Activated CD4-positive, alpha-beta T cell treated with anti-CD3 and anti-CD28 coated beads, Interleukin-2, Interleukin-4, amounts not matched to agents 100 ng/mL and 50 ng/mL, durations not matched to agents 16 hours and 8 hours (primary cell): Measurements from ENCODE around the gene AQP10.
"Not testable (repeated sequence)": the region's sequence is repeated elsewhere in the genome, so short reads cannot be mapped to it uniquely, and the experiment has no call there.

Source experiments
- DNase-seq: peaks from one replicate; pipeline ENCODE4 v3.0.0-alpha.2; 2020; ENCODE audit warnings: low spot score

The AQP10 gene

DNA sequence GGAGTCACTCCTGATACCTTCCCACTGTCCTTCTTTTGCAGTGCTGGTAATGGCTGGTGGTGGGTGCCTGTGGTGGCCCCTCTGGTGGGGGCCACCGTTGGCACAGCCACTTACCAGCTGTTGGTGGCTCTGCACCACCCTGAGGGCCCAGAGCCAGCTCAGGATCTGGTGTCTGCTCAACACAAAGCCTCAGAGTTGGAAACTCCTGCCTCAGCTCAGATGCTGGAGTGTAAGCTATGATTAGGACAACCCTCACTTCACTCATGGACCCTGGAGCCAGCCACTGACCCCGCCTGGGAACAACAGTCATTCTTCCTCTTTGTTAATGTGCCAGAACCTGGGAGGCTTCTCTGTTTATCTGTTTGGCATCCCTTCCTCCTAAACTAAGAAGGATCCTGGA is 3.3 kb downstream of the AQP10 start:
- no peak for DNase-seq

DNA sequence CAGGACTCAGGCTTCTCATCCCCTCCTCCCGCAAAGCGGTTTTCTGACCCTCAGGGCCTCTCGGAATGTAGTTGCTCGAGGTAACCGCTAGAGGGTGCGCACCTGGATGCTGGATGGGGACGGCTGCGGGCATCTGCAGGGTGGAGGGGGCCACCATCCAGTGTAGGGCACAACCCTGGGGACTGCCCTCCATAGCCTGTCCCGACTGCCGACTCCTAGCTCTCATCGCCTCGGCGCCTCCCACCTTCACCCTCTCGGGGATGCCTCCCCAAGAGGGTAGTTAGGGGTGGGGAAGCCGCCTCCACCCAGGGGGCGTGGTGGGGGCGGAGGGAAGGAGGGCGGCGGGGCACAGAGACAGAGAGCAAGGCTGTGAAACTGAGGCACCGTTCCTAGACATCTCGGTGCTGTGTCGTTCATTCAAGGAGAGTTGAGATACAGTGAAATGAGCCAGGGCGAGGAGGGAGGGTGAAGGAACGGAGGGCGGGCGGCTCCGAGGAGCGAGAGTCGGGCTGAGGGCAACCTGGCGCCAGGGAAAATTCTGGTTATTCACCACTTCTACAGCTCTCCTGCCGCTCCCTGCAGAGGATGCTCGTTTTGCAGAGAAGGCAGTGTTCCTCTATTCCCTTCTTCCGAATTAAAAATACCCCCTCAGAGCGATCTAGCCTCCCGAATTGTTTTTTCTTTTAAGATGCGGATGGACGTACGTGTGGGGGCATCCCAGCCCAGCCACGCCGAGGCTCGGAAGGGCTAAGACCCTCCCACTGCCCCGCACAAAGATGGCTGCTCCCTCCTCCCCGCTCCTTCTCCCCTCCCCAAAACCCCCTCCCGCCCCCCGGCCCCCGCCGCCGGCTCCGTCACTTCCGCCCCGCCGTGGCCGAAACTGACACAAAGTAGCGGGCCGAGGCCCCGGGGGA is 4.0 kb downstream of the AQP10 start, which contains the start of gene ATP8B2:
TSS of gene ATP8B2 (plus strand) at position 857 of the 914 bp plus-strand sequence. CDS start 2,617 bp downstream, outside the sequence.
- DNase-seq, result peak; percentile 90

DNA sequence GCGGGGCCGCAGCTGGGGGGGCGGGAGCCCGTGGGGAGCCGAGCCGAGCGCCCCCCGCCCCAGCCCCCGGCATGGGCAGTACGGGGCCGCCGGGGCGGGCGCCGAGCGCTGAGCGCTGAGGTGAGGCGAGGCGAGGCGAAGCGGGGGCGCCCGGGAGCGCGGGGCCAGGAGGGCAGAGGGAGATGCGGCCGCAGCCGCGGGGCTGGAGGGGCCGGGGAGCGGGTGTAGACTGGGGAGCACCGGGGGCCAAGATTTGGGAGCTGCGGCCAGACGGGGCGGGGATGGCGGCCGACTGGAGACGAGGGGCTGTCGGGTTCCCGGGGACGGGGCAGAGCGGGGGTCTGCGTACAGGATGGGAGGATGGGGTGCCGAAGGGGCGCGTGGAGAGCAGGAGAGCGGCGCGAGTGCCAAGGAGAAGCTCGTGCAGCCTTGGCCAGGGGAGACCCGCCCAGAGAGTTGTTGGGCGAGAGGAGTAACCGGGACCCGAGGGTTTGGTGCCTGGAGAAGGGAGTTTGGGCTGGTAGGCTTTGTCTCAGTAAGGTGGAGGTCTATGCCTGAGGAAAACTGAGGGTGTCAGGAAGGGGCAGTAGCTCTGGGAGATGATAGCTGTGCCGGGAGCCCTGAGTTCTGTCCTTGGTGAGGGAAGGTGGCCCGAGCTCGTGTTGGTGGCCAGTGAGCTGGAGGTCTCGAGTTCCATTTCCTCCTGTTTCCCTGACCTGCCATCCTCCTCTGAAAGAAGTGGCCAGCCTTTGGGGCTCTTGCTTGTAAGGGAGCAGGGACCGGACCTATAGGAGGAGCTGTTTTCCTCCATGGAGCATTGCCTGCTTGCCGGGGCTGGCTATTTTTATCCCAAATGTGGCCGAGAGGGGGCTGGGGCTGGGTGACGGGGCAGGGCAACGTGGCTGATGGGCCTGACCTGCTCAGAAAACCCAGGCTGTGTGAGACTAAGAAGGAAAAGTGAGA is 5.0 kb downstream of the AQP10 start:
- peak; percentile 49 for DNase-seq

DNA sequence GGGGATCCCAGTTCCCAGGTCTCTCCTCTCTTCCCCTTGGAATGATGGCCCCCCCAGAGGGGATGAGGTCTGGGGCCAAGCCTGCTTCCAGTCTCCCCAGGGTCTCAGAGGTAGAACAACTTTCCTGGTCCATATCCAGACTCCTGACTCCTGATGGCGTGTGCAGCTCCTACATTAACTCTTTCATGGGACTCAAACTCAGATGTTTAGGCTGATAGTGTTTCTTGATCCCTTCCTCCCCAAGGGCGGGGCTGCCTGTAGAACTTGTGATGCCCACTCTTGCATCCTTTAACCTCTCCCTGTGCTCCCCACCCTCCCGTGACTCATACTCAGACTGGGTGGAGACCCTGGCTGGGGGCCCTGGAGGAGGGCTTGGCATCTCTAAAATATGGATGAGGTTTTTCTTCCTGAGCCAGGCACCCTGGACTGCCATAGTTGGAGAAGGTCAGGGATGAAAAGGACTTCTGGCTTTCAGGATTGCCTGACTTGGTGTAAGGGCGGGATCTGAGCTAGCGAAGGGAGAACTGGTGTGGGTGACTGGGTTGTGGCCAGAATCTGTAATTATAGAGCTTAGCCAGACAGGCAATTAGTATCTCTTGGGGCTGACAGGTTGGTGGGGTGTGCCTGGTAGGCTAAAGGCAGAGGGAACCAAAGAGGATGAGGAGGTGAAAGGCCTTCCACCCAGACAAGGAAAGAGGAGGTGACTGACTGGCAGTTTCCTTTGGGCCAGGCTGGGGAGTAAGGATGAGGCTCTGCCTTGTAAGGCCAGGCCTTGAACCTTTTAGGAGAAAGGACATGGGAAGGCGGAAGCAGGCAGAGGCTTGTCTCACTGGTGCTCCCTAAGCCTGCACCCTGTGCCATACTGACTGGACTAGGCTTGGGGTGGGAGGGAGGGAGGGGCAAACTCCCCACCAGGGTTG is 5.9 kb downstream of the AQP10 start:
- DNase-seq, result peak; percentile 27

DNA sequence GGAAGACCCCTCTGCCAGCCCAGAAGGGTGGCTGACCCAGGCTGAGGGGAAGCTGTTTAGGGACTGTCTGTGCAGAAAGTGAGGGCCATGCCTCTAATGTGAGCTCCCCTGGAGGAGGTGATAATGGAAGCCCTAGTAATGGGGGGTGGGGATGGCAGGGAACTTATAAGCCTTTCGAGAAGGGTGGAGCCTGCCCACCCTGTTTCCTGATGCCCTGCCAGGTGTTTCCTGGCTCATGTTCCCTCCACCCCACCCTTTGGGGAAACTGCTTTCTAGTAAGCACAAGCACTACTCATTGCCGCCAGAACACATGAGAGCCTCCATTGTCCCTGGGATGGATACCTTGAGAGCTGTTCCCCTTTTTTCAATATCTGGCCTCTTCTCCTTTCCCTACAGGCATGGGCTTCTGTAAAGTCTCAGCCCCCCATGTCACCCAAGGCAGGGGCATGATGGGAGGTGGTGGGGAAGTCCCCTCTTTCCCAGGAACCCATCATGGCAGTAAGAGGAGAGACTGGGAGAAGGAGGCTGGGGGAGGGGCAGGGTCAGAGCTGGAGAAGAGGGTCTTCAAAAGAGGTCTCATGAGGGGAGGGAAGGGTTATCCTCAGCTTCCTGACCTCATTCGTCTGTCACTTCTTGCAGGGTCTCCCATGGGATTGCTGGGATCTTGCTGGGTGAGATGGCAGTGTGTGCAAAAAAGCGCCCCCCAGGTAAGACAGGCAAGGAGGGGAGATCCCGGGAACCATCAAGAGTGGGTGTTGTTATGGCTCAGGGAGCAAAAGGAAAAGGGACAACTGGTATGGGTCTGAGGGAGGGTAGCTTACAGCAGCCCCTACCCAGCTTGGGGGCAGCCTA is 6.8 kb downstream of the AQP10 start:
- DNase-seq, result no peak

DNA sequence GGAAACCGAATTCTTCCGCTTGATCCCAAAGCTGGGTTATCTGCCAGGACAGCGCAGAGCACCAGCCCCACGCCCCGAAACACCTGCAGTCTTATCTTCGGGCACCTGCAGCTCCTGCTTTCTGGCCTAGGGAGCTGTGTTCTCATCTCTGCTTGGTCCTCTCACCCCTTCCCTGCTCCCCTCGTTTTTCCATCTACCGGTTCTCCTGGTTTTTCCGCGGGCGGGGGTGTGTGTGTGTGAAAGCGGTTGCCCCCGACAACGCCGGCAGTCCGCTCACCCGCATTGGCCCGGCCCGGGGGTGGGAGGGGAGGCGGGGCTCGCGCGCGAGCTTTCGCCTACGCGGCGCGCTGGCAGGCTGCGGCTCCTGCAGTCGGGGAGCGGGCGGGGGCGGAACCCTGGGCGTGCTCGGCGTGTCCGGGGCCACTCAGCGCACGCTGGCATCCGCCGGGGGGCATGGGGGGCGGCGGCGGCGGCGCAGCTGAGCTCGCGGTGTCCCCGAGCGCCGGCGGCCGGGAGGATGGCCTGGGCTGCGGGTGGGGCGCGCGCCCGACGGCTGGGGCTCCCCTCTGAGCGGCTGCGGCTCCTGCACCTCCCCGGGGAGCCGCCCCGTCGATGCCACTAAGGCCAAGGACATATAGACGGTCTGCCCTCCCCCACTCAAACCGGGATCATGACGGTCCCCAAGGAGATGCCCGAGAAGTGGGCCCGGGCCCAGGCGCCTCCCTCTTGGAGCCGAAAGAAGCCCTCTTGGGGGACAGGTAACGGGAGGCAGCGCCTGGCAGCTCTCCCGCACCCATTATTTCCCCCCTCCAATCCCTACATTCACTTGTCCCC is 7.6 kb downstream of the AQP10 start:
- DNase-seq, result peak; percentile 85

DNA sequence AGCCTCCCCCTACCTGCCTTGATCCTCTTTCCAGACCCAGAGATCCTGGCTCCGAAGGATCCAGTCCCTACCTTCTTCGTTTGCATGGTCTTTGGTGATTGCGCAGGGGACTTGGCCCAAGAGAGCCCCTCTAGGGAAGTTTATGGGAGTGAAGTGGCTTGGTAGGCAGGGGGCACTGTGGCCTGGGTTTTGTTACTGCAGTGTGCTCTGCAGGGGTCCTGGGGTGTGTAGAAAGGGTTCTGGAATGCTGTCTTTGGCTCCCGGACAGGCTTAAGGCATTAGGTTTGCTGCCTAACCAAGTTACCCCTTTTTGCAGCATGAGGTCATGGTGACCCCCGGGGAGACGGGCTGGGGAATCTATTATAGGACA is 8.2 kb downstream of the AQP10 start:
- DNase-seq, result no peak

DNA sequence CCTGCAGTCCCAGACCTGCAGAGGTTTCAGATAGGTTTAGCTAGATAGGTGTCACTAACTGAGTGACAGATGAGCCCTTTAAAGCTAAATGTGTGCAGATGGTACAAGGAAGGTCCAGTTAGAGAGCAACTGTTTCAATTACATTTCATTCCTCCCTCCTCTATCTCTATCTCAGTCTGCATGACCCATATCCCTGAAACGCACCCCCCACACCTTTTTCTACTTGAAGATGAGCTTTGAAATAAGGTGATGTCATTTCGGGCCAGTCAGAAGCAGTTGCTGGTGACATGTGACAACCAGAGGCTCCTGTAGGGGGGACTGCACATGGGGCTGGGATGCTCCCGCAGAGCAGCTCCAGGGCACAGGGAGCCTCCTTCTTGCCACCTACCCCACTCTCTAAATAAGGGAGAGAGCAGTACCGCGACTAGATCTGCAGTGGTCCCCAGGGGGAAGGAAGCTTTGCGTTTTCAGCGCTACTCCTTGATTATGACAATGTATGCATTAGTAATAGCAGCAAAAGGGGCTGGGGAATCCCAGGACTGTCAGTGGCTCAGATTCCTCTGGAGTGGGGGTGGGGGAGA is 8.7 kb downstream of the AQP10 start:
- DNase-seq, result no peak

DNA sequence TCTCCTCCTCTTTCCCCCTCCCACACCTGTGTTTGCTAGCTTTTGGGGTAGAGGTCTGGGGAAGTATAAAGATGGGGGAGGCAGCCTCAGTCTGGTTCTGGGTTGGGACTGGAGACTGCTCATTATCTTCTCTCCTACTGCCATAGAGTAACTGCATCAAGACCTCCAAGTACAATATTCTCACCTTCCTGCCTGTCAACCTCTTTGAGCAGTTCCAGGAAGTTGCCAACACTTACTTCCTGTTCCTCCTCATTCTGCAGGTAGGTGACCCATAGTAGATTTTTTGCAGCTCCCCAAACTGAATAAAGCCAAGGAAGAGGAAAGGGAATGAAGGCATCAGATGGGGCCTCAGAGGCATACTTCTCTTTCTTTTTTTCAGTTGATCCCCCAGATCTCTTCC is 9.8 kb downstream of the AQP10 start:
- no peak for DNase-seq

DNA sequence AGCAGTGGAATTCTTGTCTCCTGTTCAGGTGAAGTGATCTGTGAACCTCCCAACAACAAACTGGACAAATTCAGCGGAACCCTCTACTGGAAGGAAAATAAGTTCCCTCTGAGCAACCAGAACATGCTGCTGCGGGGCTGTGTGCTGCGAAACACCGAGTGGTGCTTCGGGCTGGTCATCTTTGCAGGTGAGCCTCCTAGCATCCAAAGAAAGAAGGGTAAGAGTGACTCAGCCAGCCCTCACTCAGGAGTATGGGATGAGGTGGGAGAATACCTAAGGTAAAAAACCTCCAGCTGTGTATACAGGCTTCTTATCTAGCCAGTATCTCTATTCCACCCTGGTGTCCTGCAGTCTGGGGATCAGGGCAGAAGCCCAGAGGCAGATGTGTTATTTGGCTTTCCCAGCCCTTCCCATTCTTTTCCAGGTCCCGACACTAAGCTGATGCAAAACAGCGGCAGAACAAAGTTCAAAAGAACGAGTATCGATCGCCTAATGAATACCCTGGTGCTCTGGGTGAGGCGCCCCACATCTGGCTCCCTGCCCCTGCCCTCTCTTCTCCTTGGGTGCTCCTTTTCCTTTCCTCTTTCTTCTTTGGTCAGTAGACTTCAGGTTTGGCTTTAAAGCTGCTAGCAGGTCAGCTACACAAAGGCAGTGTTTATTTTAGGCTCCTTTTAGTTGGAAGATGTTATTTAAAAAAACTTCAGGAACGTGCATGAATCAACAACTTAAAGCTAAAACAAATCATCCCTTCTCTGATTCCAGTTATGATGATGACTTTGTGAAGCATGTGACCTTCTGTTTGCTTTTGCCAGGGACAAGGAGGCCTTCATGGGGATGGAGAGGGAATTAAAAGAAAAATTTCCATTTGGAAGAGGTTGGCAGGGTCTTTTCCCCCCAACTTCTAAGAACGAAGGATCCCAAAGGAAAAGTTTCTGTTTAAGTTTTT is 13.5 kb downstream of the AQP10 start:
- no peak for DNase-seq

DNA sequence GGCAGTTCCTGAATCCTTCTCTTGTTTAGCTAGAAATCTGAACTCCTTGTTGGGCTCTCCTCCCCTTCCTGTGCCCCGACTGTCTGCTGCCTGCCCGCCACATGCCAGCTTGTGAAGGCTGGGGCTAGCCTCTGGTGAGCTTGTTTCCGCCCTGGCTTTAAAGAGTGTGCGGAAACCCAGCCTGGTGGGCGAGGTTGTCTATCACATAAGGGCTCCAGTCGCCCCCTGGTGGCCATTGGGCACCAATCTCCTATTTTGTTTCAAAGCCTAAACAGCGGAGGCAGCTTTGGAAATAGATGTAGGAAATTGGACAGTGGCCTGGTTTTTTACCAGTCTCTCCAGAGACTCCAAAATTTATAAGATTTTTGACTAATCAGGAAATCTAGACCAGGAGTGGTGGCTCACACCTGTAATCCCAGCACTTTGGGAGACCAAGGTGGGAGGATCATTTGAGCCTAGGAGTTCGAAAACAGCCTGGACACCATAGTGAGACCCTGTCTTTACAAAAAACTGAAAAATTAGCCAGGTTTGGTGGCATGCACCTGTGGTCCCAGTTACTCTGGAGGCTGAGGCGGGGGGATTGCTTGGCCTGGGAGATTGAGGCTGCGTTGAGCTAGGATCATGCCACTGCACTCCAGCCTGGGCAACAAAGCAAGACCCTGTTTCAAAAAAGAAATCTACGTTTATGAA is 14.3 kb downstream of the AQP10 start:
- peak; percentile 92 for DNase-seq

DNA sequence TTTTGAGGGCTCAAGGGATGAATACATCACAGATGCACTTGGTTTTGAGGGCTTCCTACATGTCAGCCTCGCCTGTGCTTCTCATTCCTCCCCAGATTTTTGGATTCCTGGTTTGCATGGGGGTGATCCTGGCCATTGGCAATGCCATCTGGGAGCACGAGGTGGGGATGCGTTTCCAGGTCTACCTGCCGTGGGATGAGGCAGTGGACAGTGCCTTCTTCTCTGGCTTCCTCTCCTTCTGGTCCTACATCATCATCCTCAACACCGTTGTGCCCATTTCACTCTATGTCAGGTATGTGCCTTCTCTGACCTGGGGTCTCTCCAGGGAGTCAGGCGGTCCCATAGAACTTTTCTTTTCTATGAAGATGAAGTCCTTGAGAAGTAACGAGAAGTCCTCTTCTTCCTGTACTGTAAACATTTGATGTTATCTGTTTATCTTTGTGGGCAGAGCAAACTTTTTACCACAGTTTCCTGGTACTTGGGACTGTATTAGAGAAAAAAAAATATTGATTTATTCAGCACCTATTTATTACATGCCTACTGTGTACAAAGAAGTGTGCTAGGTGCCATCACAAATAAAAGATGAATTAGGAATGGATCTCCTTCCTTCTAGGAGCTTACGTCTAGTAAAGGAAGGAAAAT is 16.5 kb downstream of the AQP10 start:
- DNase-seq, result no peak

DNA sequence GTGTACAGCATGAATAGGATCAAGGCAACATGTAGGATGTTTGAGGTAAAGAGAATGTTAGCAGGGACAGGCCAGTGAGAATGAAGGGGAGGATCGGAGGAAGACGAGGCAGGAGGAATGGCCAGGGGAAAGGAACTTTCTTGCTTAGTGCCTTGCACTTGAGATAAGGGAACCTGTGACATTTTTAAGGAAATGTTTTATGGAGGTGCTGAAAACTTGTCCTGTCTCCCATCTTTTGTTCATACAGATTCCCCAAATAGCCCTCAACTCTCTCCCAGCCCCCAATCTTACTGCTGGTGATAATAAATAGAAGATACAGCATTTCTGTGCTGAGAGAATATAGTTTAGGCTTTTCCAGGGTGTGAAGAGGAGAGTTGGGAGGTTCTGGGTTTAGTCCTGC is 18.0 kb downstream of the AQP10 start:
- DNase-seq, result no peak

DNA sequence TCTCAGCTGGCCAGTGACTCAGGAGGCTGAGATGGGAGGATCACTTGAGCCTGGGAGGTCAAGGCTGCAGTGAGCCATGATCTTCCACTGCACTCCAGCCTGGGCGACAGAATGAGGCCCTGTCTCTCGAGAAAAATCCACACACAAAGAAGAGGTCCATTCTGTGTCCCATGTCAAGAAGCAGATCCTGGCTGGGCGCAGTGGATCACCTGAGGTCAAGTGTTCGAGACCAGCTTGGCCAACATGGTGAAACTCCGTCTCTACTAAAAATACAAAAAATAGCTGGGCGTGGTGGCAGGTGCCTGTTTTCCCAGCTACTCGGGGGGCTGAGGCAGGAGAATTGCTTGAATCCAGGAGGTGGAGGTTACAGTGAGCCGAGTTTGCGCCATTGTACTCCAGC is 20.5 kb downstream of the AQP10 start:
- not testable (repeated sequence) for DNase-seq

DNA sequence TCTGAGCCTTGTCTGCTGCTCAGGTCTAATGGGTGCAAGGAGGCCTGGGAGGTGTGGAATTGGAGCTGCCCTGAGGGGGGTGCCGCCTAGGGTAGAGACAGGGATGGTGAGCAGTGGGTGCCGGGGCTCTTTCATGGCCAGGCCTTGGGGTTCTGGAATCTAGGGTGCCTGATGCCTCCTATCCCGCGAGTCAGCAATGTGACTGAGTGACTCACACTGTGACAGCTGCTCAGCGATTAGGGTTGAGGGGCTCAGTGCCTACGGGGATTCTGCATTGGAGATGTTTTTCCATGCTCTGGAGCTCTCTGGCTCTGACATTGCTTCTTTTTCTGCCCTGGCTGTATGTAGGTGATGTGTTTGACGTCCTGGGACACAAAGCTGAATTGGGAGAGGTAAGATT is 21.2 kb downstream of the AQP10 start:
- no peak for DNase-seq

DNA sequence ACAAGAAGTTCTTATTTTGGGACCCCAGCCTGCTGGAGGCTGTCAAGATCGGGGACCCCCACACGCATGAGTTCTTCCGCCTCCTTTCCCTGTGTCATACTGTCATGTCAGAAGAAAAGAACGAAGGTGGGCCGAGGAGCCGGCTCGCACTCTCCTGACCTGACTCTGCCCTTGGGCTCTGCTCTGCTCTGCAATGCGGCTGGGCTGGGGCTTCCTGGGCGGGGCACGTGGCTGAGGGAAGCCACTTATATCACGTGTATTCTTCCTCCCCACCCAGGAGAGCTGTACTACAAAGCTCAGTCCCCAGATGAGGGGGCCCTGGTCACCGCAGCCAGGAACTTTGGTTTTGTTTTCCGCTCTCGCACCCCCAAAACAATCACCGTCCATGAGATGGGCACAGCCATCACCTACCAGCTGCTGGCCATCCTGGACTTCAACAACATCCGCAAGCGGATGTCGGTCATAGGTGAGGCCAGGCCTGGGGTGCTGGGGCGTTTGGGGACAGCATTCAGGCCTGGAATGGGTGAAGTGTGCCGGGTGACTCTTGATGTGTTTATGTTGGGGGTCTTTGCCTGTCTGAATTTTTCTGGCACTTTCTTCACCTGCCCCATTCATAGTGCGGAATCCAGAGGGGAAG is 22.1 kb downstream of the AQP10 start:
- DNase-seq, result peak; percentile 75
